BJ (cell line): ENCODE measurements around the gene UBASH3B. TPM values are rescaled to one million over a fixed set of nuclear protein-coding genes. Genes with fewer than 3 reads are reported as not detected.

Experiments used
- CTCF ChIA-PET: fragments of 350-600 bp; formaldehyde crosslinking; extraction: SDS; loops from one replicate; lab custom pipeline; 2021; ENCODE audit warnings: antibody characterized with exemption, inconsistent platforms; lab: Yijun Ruan, JAX
- POLR2A ChIA-PET: fragments of 300-600 bp; sonication (Branson Sonifier 250); formaldehyde crosslinking; extraction: SDS; loops from one replicate; lab custom pipeline; 2021; ENCODE audit warnings: antibody characterized with exemption; lab: Charles Lee
- DNase-seq: peaks from one replicate; pipeline ENCODE4 v3.0.0-alpha.2; 2011; ENCODE audit warnings: low read depth
- H3K27me3 ChIP-seq: 2 replicates; pipeline ENCODE4 v1.6.0; 2011; ENCODE audit warnings: low read length; ENCODE audit not compliant: control insufficient read depth, insufficient read depth
- H3K36me3 ChIP-seq: 2 replicates; pipeline ENCODE4 v1.5.1; 2011; ENCODE audit warnings: low read length; ENCODE audit not compliant: control insufficient read depth, insufficient read depth
- H3K4me3 ChIP-seq: 2 replicates; pipeline ENCODE4 v1.5.1; 2011; ENCODE audit warnings: low read depth, mild to moderate bottlenecking, control low read depth, low read length
- CTCF ChIP-seq: IDR thresholded peaks from 2 replicates; pipeline ENCODE4 v1.5.1; 2011; ENCODE audit warnings: low read depth, mild to moderate bottlenecking, control low read depth, inconsistent platforms, low read length, moderate library complexity; ENCODE audit not compliant: insufficient read depth
- polyA plus RNA-seq: library from polyadenylated mRNA; depleted of rRNA; stranded (reverse); fragments of >200 nt; gene quantifications from 2 replicates; pipeline ENCODE4 v1.2.3, GENCODE V29; 2011

UBASH3B gene
- polyA plus RNA-seq, 1 experiment = 28.4 TPM

- H3K27me3 ChIP-seq = no peaks in the 10 kb centered on the region
- no peak for DNase-seq
- POLR2A ChIA-PET = no interaction called here
- no peak overlapping the region for H3K4me3 ChIP-seq
- CTCF ChIA-PET = interaction anchor here (0.7 to 1.0 kb wide), 3 partner anchors 9 to 135 kb away, joined by 3 read pairs; no protein-coding TSS in a partner anchor
- no peak for TF ChIP-seq CTCF
- H3K36me3 ChIP-seq = no peaks in the 10 kb centered on the region; the same call in 1 of the 2 replicates
Observed at GRCh38 chr11:122673701-122674100, 18.2 kb downstream of the UBASH3B start.

GRCh38 chr11:122676638-122677037 is 21.1 kb downstream of the UBASH3B start:
- H3K4me3 ChIP-seq = no peak overlapping the region
- H3K36me3 ChIP-seq = no peaks in the 10 kb centered on the region; the same call in 1 of the 2 replicates
- POLR2A ChIA-PET = no interaction called here
- no peak for TF ChIP-seq CTCF
- CTCF ChIA-PET = no interaction called here
- no peak for DNase-seq
- no peaks in the 10 kb centered on the region for H3K27me3 ChIP-seq

GRCh38 chr11:122677256-122677655 is 21.7 kb downstream of the UBASH3B start:
- no peak for TF ChIP-seq CTCF
- CTCF ChIA-PET = no interaction called here
- no peak overlapping the region for H3K4me3 ChIP-seq

GRCh38 chr11:122678406-122678805 is 22.9 kb downstream of the UBASH3B start:
- no peak overlapping the region for H3K4me3 ChIP-seq
- H3K36me3 ChIP-seq = no peaks in the 10 kb centered on the region
- ChIA-PET POLR2A (no interaction called here), CTCF (interaction anchor here (1.0 to 1.2 kb wide), 2 partner anchors 9 to 10 kb away, joined by 3 read pairs; no protein-coding TSS in a partner anchor)
- TF ChIP-seq CTCF = no peak
- DNase-seq = no peak
- no peaks in the 10 kb centered on the region for H3K27me3 ChIP-seq

More at GRCh38 chr11:122677256-122677655, 21.7 kb downstream of the UBASH3B start:
- POLR2A ChIA-PET = no interaction called here
- Histone ChIP-seq H3K27me3 (no peaks in the 10 kb centered on the region), H3K36me3 (no peaks in the 10 kb centered on the region)
- DNase-seq = no peak

GRCh38 chr11:122679466-122679865 is 23.9 kb downstream of the UBASH3B start:
- no peaks in the 10 kb centered on the region for H3K36me3 ChIP-seq
- H3K4me3 ChIP-seq = no peak overlapping the region
- CTCF ChIA-PET = interaction anchor here (0.7 to 1.3 kb wide), 4 partner anchors 9 to 24 kb away, joined by 3 read pairs; partner anchors contain the start of gene UBASH3B
- no peaks in the 10 kb centered on the region for H3K27me3 ChIP-seq
- POLR2A ChIA-PET = interaction anchor here (0.6 kb wide), 1 partner anchor 99 kb away, joined by 3 read pairs; no protein-coding TSS in a partner anchor
- DNase-seq = no peak
- TF ChIP-seq CTCF = no peak
